HG03280 (cell line): ENCODE data around the gene KCNE2.
"Not testable (repeated sequence)": the region's sequence is repeated elsewhere in the genome, so short reads cannot be mapped to it uniquely, and the experiment has no call there.

Source experiments
- ATAC-seq: cut with Tn5 transposase; IDR thresholded peaks from one replicate; pipeline ENCODE4 v1.9.1; 2021; ENCODE audit warnings: mild to moderate bottlenecking, moderate library complexity; ENCODE audit not compliant: unreplicated experiment

The KCNE2 gene

GRCh38 chr21:34406102-34406501, 42.3 kb downstream of the KCNE2 start:
- ATAC-seq, result not testable (repeated sequence)

- not testable (repeated sequence) for ATAC-seq
These were observed 42.9 kb downstream of the KCNE2 start for GRCh38 chr21:34406676-34407075.

GRCh38 chr21:34407294-34407693, 43.5 kb downstream of the KCNE2 start:
- ATAC-seq, result not testable (repeated sequence)

- ATAC-seq, result not testable (repeated sequence)
These were observed 53.8 kb downstream of the KCNE2 start for GRCh38 chr21:34417448-34418077.
